CD4-positive, alpha-beta T cell treated with Interleukin-4 for 1 hour (primary cell): ENCODE results near the gene ANO2.

Source experiments
- DNase-seq, 2 donors: peaks; one replicate each; pipeline ENCODE4 v3.0.0-alpha.2; 2020 to 2022

Gene ANO2

GRCh38 chr12:5964913-5965900 is 20.1 kb upstream of the ANO2 start:
- no peak for DNase-seq

GRCh38 chr12:5963515-5963914 is 18.5 kb upstream of the ANO2 start:
- DNase-seq: no peak

GRCh38 chr12:5960783-5961182 is 15.7 kb upstream of the ANO2 start:
- DNase-seq: no peak

- DNase-seq: no peak
Observed at GRCh38 chr12:5956987-5957386, 11.9 kb upstream of the ANO2 start.

GRCh38 chr12:5954661-5955060 is 9.6 kb upstream of the ANO2 start:
- DNase-seq: no peak

- DNase-seq: no peak
Observed at GRCh38 chr12:5953835-5954586, 9.0 kb upstream of the ANO2 start.

- no peak for DNase-seq
Observed at GRCh38 chr12:5952031-5952430, 7.0 kb upstream of the ANO2 start.

- no peak for DNase-seq
Observed at GRCh38 chr12:5948696-5949095, 3.6 kb upstream of the ANO2 start.

GRCh38 chr12:5947006-5947405 is 1.9 kb upstream of the ANO2 start:
- no peak for DNase-seq

GRCh38 chr12:5946388-5946787 is 1.3 kb upstream of the ANO2 start:
- DNase-seq: no peak

- DNase-seq: no peak
Observed at GRCh38 chr12:5944688-5945070, 380 bp downstream of the ANO2 start.

GRCh38 chr12:5944053-5944452 is 1.0 kb downstream of the ANO2 start:
- DNase-seq: no peak

GRCh38 chr12:5941907-5942306 is 3.2 kb downstream of the ANO2 start:
- no peak for DNase-seq

GRCh38 chr12:5927732-5928516 is 17.1 kb downstream of the ANO2 start:
- DNase-seq: no peak

- DNase-seq: no peak
Observed at GRCh38 chr12:5925646-5926045, 19.4 kb downstream of the ANO2 start.

- no peak for DNase-seq
Observed at GRCh38 chr12:5924342-5924741, 20.7 kb downstream of the ANO2 start.

GRCh38 chr12:5923751-5924150 is 21.3 kb downstream of the ANO2 start:
- no peak for DNase-seq

GRCh38 chr12:5923043-5923605 is 21.9 kb downstream of the ANO2 start:
- DNase-seq: no peak

- no peak for DNase-seq
Observed at GRCh38 chr12:5921966-5922899, 22.8 kb downstream of the ANO2 start.

- no peak for DNase-seq
Observed at GRCh38 chr12:5921027-5921909, 23.8 kb downstream of the ANO2 start.
